C4-2B (cell line): Measurements from ENCODE around the gene CLIP4.

Source experiments
- H3K27ac ChIP-seq: fragments of 450-650 bp; 2 replicates; pipeline ENCODE4 v1.5.1; 2017
- CTCF ChIP-seq: fragments of 450-650 bp; conservative IDR thresholded peaks from 2 replicates; pipeline ENCODE4 v1.5.1; 2017; ENCODE audit warnings: mild to moderate bottlenecking
- ZFX ChIP-seq: fragments of 450-650 bp; IDR thresholded peaks from 2 replicates; pipeline ENCODE4 v1.6.1; 2017

CLIP4 gene

GRCh38 chr2:29072251-29072650 lies 43.0 kb upstream of the CLIP4 start:
- no peak overlapping the region for H3K27ac ChIP-seq
- no peak for TF ChIP-seq ZFX
- TF ChIP-seq CTCF: no peak

GRCh38 chr2:29072971-29073725 lies 42.1 kb upstream of the CLIP4 start:
- TF ChIP-seq ZFX (no peak), CTCF (no peak)
- no peak overlapping the region for H3K27ac ChIP-seq

GRCh38 chr2:29073933-29074332 lies 41.3 kb upstream of the CLIP4 start:
- H3K27ac ChIP-seq: no peak overlapping the region
- TF ChIP-seq ZFX (no peak), CTCF (no peak)

- TF ChIP-seq CTCF (no peak), ZFX (no peak)
- H3K27ac ChIP-seq: no peak within 1 kb of the TSS
Measured at GRCh38 chr2:29074411-29074810, 40.8 kb upstream of the CLIP4 start, which contains the start of gene PCARE. PCARE (minus strand) TSS chr2:29074523; CDS start chr2:29074261, 262 bp downstream.

GRCh38 chr2:29075894-29076705 lies 39.1 kb upstream of the CLIP4 start:
- H3K27ac ChIP-seq: no peak overlapping the region
- no peak for TF ChIP-seq ZFX
- no peak for TF ChIP-seq CTCF

GRCh38 chr2:29079887-29080286 lies 35.3 kb upstream of the CLIP4 start:
- no peak for TF ChIP-seq CTCF
- TF ChIP-seq ZFX: no peak
- H3K27ac ChIP-seq: no peak overlapping the region
